ENCODE data around the gene CEP41. TPM values are rescaled to one million over a fixed set of nuclear protein-coding genes. Genes with fewer than 3 reads are reported as not detected.

Gene CEP41
- total and polyA plus RNA-seq, 10 of the 15 experiments (the other 5 are each of a cell fraction or from before 2014, with no cell fraction given), result 11.4 to 43.0 (median 24.7) TPM

DNA sequence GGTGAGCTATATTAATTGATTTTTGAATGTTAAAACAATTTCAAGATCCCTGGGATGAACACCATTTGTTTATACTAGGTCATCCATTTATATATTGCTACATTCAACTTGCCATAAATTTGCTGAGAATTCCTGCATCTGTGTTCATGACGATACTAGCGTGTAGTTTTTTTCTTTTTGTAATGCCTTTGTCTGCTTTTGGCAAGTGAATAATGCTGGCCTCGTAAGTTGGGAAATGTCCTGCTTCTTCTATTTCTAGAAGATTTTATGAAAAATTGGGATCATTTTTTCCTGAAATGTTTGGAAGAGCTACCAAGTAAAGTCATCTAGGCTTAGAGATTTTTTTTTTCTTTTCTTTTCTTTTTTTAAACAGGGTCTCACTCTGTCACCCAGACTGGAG, 38.2 kb upstream of the CEP41 start:
- FAIRE-seq (no peak), ATAC-seq (no peak), DNase-seq (ENCODE audit: low read depth, low spot score) (no peak)
- H3K4me3 ChIP-seq, result no peak overlapping the region
- no peak overlapping the region for H3K27ac ChIP-seq (ENCODE audit: control insufficient read depth, insufficient read depth)
- H3K9me3 ChIP-seq (replicated peaks; ENCODE audit: control insufficient read depth, insufficient read depth, low read length), result no peaks in the 10 kb centered on the region; the same call in 2 of the 3 replicates
- no peaks in the 10 kb centered on the region; a peak in 1 of 4 replicates for H3K27me3 ChIP-seq (replicated peaks in 1 of 2; ENCODE audit: control insufficient read depth in 2 of 2, insufficient read depth in 2 of 2, low read length in 1 of 2)
- ChIA-PET RAD21 (ENCODE audit: unreplicated experiment) (no interaction called here), POLR2A (no interaction called here), SMC1A (ENCODE audit: uncharacterized antibody, unreplicated experiment) (interaction anchor here (1.3 kb wide), 1 partner anchor 8 kb away, joined by 6 read pairs; no protein-coding TSS in a partner anchor), CTCF (no interaction called here)
- H2AFZ ChIP-seq (ENCODE audit: control insufficient read depth, low read depth, low read length), result no peak overlapping the region
- no peaks in the 10 kb centered on the region for H3K79me2 ChIP-seq (ENCODE audit: control insufficient read depth, insufficient read depth, low read length)
- H3K36me3 ChIP-seq (ENCODE audit: control insufficient read depth in 2 of 2, insufficient read depth in 2 of 2, low read length in 1 of 2), result no peaks in the 10 kb centered on the region
- intact Hi-C loops (cut with micrococcal nuclease; ENCODE audit: unreplicated experiment) (no loop called here), in situ Hi-C loops (cut with MboI) (no loop called here)
- peaks cover 11% of the 10 kb centered on the region; the same call in 1 of the 2 replicates for H3K4me1 ChIP-seq (ENCODE audit: control insufficient read depth, insufficient read depth, low read length)
- 73% methylated on average over 3 of the region's 3 CpGs for WGBS (ENCODE audit: insufficient coverage, insufficient replicate concordance, low lambda C conversion rate, missing lambda C conversion rate)
- H3K9ac ChIP-seq (ENCODE audit: control insufficient read depth, insufficient read depth, low read length), result no peak overlapping the region
- TF ChIP-seq SREBF1 (IDR thresholded peaks at IDR 0.05; ENCODE audit: low read length) (no peak), TCF3 (IDR thresholded peaks at IDR 0.05; ENCODE audit: borderline replicate concordance, insufficient read depth, low read depth, low read length) (no peak), DPF2 (IDR thresholded peaks at IDR 0.05) (no peak), ZNF622 (IDR thresholded peaks at IDR 0.05) (no peak), NFIC (IDR thresholded peaks at IDR 0.05; ENCODE audit: low read depth, low read length) (no peak), MYB (IDR thresholded peaks at IDR 0.05; ENCODE audit: borderline replicate concordance, low read depth, low read length) (no peak), SIN3A (IDR thresholded peaks at IDR 0.05; ENCODE audit: low read depth, low read length) (no peak), SMAD1 (IDR thresholded peaks at IDR 0.05; ENCODE audit: low read depth, partially characterized antibody) (no peak), ZNF24 (IDR thresholded peaks at IDR 0.05) (no peak), IRF4 (IDR thresholded peaks at IDR 0.05; ENCODE audit: low read depth, low read length) (no peak)
- TF ChIP-seq, protein P1, sequence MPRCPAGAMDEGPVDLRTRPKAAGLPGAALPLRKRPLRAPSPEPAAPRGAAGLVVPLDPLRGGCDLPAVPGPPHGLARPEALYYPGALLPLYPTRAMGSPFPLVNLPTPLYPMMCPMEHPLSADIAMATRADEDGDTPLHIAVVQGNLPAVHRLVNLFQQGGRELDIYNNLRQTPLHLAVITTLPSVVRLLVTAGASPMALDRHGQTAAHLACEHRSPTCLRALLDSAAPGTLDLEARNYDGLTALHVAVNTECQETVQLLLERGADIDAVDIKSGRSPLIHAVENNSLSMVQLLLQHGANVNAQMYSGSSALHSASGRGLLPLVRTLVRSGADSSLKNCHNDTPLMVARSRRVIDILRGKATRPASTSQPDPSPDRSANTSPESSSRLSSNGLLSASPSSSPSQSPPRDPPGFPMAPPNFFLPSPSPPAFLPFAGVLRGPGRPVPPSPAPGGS (IDR thresholded peaks at IDR 0.05; ENCODE audit: borderline replicate concordance, insufficient read depth, low read depth, low read length, poor library complexity, severe bottlenecking), result no peak
- no peaks in the 10 kb centered on the region for H4K20me1 ChIP-seq (ENCODE audit: control insufficient read depth, insufficient read depth)
- BruUV-seq (replicated peaks), result no TSS peak
- no peak overlapping the region for H3K4me2 ChIP-seq (ENCODE audit: control insufficient read depth, insufficient read depth)

All from GM12878 (cell line).